HG03196 (cell line): ENCODE results near the gene ROCK2.

Source experiments
- ATAC-seq: cut with Tn5 transposase; IDR thresholded peaks from one replicate; pipeline ENCODE4 v1.9.1; 2021; ENCODE audit not compliant: unreplicated experiment

Gene ROCK2

DNA sequence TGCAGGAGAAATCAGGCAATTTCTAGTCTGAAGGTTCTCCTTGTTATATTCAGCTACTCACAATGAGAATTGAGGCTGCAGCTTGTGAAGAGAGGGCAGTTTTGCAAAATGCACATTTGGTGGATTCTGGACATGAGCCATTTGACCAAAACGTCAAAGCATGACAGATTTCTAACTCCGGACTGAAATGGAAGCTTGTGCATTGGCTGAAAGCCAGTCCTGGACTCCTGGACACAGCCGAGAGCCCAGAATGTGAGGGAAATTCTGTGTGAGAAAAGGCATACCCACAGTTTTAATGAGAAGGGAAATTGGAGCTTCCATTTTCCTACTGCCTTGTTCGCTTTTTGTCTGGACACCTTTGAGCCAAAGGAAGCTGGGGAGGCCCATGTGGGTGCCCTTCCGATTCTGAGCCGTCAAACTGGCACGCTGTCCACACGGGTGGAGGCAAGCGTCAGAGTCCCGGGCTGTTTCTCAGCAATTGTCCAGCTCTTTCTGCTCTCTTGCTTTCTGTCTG is 23.7 kb upstream of the ROCK2 start:
- ATAC-seq, result no peak

DNA sequence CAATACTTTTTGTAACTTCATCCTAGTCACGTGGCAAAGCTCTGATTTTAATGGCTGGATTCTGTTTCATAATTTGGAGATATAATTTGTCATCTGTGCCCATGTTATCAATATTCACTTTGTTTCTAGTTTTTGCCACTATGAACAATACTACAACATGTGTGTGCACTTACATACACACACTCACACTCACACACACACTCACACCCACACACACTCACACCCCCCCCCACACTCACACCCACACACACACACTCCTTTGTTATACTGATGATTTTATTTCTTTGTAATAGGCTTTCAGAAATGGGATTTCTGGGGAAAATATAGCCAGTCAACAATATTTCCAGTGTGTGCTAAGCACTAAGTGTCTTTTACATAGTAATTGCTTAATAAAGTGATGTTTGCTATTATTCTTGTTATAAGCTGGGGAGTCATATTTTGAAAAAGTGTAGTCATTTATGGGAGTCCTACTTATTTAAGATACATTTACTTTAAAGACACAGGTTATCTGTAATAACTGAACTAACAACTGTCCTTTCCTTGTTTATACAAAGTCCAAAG is 22.8 kb upstream of the ROCK2 start:
- no peak for ATAC-seq

DNA sequence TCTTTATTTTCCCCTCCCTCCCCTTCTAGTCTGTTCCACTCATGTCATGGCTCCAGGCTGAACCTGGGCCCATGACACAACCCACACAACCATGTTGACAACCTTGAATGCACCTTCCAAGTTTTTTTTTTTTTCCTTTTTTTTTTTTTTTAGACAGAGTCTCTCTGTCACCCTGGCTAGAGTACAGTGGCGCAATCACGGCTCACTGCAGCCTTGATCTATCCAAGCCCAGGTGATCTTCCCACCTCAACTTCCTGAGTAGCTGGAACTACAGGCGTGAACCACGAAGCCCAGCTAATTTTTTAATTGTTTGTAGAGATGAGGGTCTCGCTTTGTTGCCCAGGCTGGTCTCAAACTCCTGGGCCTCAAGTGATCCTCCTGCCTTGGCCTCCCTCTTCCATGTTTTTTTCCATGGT is 21.9 kb upstream of the ROCK2 start:
- no peak for ATAC-seq

DNA sequence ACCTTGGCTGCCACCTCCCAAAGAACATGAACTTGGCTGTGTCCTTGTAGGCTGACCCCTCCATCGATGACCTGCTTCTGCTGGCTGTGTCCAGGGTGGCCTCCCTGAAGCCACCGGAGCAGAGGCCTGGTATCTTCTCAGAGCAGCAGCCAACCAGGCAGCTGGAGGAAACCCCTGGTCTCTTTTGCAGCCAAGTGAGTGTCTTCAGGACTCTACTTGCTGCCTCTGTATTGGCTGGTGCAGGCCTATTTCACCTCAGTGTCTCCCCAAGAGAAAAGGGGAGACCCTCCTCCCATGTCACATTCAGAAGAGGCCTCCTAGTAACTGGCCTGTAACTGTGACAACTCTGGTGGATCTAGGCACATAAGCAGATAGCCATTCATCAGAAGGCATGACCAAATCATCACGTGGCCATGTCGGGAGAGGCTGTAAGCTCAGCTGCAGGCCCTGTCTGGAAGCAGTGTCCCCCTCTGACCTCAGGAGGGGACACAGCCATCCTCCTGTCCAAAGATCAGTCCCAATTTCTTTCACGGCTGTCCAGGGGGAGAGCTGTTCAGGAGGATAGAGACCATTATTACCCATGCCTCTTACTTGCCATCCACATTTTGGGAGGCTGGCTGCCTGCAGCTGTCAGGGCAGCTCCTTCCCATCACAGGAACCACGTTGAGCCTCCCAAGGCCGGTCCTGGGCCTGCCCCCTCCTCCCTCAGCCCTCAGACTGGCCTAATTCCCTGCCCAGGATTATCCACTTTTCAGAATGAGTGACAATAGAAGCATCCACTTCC is 20.9 kb upstream of the ROCK2 start:
- no peak for ATAC-seq

DNA sequence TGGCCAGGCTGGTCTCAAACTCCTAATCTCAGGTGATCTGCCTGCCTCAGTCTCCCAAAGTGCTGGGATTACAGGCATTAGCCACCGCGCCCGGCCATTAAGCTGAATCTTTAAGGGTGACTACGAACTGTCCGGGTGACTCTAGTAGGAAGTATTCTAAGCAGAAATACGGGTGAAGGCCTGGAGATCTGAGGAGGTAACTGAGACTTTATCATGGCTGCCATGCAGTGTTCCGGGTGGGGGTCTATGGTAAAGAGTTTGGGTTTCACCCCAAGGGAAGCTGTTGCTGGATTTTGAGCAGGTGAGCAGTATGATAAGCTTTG is 20.1 kb upstream of the ROCK2 start:
- ATAC-seq, result no peak

DNA sequence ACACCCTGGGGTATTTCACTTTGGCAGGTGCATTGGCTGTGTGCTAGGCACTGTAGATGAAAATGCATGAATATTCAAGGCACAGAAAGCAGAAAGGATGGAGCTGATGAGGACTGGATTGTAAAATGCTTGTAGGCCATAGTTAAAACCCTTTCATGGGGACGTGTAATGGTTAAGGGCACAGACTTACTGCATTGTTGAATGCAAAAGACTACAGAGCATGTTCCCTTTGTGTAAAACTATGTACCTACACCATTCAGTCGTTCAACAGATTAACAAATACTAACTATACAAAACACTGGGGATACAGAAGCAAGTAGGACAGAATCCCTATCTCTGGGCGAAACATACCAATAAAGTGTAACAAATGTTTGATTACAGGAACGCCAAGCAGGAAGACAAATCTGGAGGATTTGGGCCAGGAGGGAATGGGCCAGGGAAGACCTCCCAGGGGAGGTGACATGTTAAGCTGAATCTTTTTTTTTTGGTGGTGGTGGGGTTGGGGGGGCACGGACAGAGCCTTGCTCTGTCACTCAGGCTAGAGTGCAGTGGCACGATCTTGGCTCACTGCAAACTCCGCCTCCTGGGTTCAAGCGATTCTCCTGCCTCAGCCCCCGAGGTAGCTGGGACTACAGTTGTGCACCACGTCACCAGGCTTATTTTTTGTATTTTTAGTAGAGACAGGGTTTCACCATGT is 19.6 kb upstream of the ROCK2 start:
- no peak for ATAC-seq

DNA sequence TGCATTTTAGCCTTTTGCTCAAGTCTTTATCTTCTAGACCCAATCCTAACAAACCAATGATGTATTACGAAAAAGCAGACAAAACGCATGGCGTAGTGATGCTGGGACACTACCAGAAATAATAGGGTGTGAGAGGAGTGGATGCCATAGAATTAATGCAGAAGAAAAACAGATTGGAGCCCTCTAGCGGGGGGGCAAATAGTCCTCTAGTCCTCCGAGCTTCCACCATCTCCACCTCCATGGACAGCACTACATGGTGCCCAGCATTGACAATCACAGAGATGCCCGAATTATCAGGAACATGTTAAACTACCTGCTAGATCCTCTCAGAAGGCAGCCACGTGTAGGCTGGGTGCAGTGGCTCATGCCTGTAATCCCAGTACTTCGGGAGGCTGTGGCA is 15.4 kb upstream of the ROCK2 start:
- ATAC-seq, result no peak

DNA sequence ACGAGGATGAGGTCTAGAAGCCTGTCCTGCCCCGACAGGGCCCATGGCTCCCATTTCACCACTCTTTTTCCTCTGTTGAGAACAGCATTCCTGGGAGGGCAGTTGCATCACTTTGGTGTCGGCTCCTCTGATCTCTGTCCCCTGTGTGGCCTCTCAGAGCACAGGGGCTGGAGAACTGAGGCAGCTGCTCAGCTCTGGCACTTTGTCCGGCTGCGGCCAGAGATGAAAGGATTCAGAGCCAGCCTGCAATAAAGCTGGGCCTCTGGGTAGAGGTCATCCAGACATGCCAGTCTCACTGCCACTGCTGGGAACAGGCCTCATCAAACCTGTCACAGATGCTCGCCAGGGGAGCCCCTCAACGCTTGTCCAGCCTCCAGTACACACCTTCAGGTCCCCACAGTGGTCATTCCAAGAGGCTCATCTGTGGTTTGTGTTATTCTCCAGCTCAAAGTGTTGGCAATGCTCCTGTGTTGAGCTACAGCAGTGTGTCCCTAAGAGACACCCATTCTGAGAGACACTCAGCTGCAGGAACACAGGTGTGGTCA is 13.1 kb upstream of the ROCK2 start:
- no peak for ATAC-seq

DNA sequence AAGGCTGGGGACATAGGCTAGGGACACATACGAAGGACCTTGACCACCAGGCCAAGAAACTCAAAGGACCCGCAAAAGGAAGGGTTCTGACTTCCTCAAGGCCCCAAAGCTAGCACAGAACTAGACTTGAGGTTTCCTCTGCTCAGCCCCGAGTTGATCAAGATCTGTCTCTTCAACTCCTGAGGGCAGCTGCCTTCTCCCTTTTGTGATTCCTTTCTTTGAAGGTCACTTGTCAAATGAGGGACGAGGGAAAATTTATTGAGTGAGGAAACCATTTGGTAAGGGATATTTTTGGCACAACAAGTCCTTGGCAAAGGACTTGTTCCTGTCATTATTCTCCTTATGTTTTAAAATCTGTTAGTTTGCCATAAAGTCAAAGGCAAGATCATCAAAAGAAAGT is 12.3 kb upstream of the ROCK2 start:
- ATAC-seq, result no peak

DNA sequence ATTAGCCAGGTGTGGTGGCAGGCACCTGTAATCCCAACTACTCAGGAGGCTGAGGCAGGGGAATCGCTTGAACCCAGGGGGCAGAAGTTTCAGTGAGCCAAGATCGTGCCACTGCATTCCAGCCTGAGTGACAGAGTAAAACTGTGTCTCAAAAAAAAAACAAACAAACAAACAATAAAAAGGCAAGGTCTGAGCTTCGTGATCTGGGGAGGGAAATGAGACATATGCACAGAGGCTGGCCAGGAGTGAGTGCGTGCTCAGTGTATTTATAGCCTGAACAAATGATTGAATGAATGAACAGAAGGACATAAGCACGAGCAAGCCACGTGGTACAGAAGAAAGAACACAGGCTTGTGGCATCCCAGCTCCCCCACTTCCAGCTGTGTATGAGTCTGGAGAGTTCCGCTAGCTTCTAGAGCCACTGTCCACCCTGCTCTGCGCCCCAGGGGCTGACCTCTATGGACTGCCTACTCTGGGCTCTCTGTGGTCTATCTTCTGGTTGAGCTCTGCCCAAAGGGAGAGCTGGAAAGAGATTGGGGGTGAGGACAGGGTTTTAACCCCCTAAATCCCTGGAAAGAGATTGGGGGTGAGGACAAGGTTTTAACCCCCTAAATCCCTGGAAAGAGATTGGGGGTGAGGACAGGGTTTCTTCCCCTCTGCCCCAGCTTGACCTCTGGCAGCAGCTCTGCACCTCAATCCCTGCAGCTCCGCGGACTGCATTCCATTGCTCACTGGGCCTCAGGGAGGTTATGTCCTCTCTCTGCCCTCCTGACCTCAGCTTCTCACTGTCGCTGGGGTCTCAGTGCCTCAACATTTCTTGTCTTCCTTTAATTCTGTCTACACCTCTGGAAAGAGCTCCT is 11.0 kb upstream of the ROCK2 start:
- no peak for ATAC-seq

DNA sequence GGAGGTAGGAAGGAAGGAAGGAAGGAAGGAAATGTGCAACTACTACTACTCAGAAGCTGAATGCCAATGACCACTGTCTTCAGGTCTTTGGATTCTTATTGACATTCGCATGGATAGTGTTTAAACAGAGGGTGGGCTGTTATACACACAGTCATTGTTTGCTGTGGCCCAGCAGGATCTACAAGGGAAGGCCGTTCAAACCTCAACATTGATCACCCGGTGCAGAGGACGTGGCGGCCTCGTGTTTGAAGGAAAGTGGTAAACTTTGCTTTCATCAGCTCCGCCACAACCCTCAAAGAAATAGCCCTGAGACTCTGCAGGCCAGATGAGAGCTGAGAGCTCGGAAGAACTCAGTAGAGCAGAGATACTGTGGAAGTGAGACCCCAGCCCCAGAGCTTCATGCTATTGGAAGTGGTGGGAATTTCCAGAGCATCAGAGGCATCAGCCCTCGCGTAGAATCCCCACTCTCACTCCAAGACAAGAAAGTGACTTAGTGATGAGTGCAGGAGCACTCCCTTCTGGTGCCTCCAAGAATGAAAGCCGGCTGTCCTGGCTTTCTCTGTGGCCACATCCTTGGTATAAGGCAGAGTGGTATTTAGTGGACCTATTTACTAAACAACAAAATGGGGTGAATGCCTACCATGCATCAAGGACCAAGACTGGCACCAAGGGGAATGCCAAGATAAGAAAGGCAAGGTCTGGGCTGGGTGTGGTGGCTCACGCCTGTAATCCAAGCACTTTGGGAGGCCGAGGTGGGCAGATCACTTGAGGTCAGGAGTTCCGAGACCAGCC is 10.1 kb upstream of the ROCK2 start:
- no peak for ATAC-seq

DNA sequence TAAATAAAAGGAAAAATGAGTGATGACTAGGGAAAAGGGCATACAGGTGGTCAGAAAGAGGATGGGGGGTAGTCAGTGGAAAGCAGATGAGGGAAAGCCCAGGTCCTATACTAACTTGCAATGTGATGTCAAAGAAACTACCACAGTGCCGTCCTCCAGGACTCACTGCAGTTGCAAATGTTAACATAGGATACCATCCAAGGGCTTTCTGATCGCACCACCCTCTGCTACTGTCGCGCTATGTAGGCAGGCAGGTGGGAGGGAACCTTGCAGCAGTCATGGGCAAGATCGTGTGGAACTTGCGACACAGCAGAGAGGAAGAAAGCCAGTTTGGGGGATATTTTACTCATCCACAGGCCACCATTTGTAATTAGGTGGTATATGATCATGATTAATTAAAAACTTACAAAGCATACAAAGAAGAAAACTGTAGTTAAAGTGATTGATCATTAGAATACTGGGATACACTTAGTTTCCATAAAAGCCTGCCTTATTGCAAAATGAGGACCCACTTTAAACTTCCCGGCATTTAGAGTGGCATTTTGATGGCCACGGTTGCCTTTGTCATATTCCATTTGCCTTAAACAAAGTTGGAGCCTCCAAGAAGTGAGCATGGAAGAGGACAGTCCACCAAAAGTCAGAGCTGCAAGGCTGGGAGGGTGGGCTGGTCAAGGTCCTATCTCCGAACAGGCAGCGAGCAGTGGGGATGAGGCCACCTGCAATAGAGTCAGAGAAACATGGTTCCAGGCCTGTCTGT is 8.5 kb upstream of the ROCK2 start:
- no peak for ATAC-seq

DNA sequence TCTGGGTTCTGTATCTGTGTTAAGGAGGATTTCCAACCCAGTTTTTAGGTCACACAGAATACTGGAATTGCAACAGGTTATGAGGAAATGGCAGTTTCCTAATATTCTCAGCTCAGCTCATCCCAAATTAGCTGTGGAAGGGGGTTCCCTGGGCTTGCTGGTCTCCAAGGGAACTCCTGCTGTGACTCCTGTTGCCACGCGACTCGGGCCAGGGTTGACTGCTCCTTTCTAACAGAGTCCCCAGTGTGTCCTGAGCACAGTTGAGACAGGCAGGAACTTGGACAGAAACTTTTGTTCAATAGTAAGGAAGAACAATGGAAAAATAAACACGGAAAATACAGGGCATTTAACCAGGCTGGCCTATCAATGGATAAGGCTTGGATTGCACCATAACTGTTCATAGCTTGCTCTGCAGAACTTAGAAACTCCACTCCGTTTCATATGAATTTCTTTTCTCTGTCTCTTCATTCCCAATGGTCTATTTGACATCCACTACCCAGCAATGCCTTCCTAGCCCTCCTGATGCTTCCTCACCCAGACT is 3.8 kb upstream of the ROCK2 start:
- no peak for ATAC-seq

DNA sequence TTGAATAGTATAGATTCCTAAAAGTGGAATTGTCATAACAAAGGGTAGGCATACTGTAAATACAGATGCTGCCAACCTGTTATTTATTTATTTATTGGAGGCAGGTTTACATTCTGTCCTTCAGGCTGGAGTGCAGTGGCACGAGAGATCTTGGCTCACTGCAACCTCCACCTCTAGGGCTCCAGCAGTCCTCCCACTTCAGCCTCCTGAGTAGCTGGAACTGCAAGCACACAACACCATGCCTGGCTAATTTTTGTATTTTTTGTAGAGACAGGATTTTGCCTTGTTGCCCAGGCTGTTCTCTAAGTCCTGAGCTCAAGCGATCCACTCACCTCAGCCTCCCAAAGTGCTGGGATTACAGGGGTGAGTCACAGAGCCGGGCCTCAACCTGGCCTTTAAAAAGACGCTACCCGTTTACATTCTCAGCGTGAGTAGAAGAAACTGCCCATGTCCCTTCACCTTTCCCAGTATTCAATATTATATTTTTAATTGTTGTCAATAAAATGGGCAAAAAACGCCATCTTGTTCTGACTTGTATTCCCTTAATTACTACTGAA is 3.0 kb upstream of the ROCK2 start:
- ATAC-seq, result no peak

DNA sequence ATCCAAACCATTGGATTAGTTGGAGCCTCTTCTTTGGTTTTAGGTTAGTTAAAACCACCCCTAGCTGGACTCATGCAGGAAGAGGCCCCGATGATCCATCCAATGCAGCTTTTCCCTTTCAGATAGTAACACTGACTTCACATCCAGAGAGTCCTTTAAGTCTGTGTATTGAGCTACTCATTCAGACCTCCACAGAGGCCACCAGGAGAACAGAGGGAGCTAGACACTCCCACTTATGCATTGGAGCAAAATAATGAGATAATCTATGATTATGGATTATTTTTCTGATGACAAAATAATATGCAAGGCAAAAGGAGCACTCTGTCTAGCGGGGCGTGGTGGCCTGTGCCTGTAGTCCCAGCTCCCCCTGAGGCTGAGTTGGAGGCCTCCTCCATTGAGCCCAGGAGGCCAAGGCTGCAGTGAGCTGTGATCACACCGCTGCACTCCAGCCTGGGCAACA is 1.6 kb upstream of the ROCK2 start:
- no peak for ATAC-seq

DNA sequence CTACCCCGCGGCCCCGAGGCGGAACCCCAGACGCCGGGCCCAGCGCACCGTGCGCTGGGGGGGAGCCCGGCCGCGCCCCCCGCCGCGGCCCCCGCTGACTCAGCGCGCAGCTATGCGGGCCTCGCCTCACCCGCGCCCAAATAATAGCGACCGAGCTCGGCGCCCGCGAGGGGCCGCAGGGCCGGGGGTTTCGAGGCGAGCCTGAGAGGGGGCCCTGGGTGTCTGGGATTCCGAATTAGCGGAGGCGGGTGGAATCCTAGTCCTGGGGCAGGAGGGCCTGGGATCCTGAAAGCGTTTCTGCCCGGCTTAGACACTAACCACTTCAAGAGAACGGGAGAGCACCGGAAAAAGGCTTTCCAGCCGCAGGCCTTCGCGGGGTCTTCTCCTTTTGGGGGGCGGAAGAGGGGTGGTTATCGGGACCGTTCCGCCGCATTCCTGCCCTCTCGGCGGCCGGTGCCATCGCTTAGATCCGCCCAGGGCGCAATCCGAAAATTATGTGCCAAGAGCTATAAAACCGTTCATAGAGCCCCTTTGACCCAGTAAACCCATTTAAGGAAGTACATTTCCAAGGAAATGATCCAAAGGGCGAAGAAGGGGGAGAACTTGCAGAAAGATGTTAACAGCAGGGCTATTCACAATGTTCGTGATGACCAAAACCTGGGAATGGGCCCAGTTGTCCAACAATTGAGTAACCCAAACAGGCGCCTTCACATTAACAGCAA is 681 bp upstream of the ROCK2 start:
- no peak for ATAC-seq

DNA sequence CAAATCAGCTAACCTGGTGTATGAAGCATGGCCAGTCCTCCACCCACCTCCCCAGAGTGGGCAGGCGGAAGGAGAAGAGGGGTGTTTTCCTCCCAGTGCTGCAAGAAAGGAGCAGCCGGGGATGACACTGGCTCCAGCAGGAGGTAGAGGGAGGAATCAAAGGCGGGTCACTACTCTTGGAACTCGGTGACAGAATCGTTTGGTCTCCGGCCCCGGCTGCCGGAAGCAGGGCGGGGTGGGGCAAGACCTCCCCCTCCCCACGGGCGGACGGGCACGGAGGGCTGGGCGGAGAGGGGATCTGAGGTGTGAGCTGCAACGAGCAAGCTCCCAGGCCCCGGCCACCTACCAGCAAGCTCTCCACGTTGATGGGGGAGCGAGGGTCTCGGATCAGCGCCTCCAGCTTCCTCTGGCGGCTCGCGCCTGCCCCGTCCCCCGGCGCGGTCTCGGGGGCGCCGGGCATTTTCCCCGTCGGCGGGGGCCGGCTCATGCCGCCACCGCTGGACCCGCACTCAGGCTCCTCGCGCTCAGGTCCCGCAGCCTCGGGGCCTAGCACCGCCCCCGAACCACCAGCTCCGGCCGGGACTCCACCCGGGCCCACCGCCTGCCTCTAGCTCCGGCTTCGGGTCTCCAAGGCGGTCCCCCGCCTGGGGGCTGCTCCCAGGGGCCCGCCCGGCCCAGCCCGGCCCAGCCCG is 640 bp downstream of the ROCK2 start:
- ATAC-seq, result peak; percentile 33

DNA sequence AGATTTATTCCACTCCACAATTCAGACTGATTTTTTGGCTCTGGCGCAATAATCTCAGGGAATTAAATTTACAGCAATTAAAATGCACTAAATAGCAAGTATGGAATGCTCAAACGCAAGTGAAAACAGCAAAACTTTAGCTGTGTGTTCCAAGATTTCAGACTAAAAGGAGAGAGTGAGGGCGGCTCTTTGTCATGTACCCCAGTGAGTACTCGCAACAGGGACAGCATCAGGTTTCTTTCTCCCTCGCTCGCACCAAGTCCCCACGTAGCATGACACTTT is 1.1 kb downstream of the ROCK2 start:
- ATAC-seq, result no peak
